Stimulated activated CD8-positive, alpha-beta memory T cell treated with anti-CD3 and anti-CD28 coated beads, Interleukin-4, amount 100 ng/mL, for 48 hours (primary cell): ENCODE measurements around the gene FRMD4A.
"Not testable (repeated sequence)": the region's sequence is repeated elsewhere in the genome, so short reads cannot be mapped to it uniquely, and the experiment has no call there.

Experiments
- DNase-seq: peaks from one replicate; pipeline ENCODE4 v3.0.0-alpha.2; 2020

The FRMD4A gene

DNA sequence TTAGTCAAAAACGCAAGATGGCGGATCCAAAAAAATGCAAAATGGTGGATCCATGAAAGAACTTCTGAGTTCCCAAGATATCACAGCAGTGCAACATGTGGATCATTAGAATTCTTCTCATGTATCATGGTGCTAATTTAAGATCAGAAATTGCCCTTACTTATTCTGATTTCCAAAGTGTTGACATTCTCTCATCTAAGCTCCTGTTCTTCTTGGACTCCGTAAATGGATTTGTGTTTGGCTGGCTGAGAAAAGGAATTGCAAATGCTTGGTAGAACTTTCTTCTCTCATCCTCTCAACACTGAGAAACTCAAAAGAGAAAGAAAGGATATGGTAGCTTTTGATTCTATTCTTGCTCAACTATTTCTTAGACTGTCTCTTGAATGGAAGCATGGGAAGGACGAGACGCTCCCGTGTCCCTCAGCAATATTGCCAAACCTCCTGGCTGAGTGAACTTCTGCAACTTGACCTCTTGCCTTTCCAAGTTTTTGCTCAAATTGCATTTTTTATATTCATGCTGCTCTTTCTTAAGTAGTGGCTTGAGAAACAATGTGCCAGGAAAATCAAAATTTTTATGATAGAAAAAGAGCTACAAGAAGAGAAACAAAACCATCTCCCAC, 44.7 kb downstream of the FRMD4A start:
- DNase-seq: no peak

DNA sequence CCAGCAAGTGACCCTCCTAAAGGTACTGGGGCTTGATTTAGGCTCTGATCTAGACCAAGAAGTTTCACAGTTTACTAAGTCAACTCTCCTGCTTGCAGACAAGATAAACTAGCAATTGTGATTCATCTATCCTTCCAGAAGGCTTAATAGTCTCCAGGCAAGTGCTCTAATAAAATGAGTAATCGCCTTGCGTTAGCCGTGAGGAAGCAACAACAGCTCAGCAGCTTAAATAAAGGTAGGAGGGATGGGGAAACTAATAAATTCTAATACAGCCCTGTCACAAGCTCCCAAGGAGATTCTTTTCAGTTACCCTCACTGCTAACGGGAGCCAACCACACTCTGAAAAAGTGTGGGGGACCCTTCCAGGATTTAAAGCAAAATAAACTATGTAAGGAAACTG, 48.4 kb downstream of the FRMD4A start:
- DNase-seq: no peak

DNA sequence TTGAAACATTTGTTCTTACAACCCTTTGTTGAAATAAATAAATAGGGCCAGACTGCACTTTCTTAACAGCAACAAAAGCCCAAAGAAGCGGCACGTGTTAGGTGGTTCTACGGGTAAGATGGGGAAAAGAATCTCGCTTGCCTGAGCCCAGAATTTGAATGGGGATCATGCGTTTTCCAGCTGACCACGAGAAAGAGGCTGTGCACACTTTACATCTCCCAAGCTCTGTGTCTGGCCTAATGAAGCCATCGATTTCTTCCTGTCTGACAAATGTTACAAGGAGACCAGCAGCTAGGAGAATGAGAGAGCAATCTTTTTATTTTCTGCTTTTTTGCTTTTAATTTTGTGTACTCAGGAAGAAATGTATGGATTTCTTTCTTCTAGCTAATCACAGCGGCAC, 52.2 kb downstream of the FRMD4A start:
- no peak for DNase-seq

DNA sequence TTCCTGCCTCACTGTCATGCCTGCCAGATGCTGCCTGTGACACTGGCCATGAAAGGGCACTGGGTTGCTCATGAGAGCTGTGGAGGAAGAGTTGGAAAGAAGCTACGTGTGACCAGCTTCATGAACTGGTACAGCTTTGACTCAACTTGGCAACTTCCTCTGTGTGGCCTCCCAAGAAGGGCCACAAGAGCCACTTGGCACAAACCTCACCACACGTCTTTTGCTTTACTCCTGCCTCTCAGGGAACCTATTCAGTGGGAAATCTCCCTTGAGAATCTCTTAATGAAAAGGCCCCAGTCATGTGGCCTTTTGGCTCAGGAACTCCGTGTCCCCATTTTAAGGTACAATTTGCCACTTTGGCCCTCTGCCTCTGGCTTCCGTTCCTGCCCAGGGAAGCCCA, 54.5 kb downstream of the FRMD4A start:
- DNase-seq: no peak

DNA sequence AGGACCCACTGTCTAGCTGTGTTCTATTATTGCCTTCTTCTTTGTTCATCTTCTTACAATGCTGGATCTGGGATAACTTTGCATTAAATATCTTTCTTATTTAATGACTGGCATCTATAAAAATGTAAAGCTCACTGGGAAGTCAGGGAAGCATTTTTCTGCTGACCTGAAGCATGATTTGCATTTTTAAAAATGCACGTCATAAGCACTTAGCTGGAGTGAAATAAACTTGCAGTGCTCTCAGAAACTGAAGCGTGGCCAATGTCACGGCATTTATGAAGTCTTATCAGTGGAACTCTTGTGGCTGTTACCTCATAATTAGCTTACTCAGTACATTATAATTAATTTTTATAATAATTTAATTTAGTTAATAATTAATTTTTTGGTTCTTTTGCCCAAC, 59.1 kb downstream of the FRMD4A start:
- DNase-seq: no peak

DNA sequence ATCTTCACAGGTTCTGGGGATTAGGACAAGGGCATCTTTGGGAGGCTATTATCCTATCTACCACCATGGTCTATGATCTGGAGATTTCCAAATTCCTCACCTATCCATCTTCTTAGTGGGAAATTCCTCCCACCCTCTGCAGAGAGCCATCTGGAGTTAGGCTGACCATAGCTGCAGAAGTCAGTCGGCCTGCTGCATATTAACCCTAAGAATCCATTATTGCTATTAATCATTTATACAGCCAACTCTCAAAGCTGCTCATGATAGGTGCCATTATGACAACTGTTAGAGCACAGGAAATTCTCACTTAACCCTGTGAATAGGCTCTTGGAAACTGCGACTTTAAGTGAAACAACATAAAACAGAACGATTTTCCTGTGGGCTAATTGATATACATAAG, 60.4 kb downstream of the FRMD4A start:
- no peak for DNase-seq

DNA sequence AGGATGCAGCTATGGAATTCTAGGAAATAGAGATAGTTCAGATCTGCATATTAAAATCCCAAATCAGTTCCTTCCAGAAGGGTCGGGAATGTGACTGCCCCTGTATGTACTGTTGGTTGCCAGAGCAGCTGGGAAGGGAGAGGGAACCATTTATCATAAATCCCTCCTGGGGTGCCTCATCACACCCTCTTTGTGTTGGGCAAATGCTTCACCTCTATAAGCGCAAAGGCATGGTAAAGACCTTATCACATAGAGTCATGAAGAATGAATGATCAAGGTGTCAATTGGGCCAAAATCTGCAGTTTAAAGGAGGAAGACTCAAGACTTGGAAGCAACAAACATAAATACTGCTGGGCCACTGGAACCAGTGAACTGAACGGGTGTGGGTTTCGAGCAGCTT, 65.0 kb downstream of the FRMD4A start:
- DNase-seq: no peak

DNA sequence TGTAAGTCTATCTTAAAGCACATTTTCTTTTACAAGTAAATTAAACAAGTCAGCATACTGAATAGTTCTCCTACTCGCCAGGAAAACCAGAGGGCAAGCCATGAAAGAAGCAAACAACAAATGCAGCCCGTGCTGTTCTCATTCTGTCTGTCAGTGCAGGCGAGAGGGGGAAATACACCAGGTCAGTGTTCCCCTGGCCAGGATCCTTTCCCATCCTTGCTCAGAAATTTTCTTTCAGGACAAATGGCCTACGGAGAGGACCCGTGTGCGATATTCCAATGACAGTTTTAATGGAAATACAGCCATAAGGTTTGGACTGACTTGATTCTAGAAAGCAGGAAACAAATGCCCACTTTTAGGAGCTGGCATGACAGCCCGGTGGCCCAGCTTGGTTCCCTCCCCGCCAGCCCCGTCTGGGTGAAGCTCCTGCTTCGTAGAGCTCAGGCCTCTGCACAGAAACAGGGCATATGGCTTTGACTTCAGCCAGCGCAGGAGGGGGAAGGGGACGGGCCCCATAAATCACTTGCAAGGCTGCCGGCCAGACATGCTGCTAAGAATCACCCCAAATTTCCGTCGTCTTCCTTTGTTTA, 67.8 kb downstream of the FRMD4A start:
- no peak for DNase-seq

DNA sequence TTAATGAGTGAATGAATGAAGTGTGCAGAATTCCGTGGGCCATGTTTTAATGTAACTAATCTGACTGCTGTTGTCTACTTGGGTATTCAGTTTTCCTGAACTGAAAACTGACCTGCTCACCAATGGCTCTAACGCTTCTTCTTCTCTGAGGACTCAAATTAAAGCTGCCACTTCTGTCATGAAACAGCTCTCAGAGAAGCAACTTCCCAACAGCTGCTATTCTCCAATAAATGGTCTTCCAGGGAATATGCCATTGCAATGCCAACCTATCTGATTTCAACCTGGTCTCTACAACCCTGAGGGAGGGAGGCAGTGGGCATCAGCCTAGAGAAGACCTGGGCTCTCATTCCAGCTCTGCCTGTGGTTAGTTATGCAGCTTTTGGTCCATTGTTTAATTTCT, 69.4 kb downstream of the FRMD4A start:
- DNase-seq: no peak

DNA sequence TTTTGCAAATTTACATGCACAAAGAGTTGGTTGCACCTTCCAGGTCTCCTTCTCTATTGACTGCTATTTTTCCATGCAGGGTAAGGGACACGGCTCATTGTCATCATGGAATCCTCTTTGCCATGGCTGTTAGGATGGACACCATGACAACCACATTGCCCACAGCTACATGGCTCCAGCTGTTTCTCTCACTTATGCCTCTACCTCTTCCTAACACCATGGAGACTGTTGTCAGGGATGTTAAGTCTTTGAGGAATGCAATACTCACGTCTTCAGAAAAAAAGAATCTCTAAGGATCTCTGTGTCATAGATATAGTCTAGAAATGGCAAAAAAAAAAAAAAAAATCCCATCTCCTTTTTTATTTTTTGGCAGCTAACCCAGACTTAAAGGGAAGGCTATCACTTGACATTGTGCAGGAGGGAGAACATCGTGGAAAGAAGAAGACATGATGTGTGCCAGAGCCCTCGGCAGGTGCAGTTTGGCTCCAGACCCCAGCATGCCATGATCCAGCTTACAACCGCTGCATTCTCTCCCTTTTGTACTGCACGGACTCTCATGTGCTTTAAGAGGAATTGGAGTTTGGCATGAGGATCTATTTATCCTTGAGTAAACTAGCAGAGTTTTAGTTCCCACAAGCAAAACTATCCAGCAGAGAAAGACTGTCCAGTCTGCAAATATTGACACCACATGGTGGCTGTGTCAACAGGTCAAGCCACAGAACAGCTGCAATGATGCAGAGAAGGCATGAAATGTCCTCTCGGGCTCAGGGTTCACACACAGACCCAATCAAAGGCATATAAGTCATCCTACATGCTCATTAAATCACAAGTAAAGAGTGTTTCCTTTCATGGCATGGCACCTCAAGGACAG, 70.8 kb downstream of the FRMD4A start:
- DNase-seq: no peak

DNA sequence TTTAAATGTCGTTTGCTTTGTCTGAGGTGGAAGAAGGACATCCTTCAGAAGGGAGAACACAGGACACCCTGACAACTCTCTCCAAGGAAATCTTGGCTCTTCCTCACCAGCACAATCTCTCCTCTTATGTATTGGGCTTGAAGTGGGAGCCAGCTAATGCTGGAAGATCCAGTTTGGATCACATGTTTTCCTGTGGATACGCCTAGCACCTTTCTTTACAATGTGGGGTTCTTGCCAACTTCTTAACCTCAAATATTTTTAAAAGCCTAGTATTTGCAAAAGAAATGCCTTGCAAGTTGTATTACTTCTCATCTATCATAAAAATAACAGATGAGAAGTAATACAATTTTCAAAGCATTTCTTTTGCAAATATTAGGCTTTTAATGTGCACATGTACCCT, 76.4 kb downstream of the FRMD4A start:
- DNase-seq: no peak

DNA sequence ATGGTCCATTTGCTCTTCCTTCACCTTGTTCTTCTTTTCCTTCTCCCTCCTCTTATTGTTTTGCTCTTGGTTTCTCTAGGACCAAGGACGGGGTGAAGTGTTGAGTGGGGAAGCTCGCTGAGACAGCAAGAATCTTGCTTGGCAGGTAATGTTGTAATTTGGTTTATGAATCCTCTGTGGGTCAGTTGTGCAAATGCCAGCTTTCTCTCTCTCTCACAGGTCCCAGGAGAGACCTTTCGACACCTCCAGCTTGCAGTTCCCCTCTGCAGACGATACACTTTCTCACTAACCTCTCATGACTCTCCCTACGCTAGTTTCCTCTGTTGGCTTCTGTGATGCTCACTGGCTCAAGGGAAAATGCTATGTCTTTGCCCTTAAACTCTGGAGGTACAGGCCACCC, 77.0 kb downstream of the FRMD4A start:
- no peak for DNase-seq

DNA sequence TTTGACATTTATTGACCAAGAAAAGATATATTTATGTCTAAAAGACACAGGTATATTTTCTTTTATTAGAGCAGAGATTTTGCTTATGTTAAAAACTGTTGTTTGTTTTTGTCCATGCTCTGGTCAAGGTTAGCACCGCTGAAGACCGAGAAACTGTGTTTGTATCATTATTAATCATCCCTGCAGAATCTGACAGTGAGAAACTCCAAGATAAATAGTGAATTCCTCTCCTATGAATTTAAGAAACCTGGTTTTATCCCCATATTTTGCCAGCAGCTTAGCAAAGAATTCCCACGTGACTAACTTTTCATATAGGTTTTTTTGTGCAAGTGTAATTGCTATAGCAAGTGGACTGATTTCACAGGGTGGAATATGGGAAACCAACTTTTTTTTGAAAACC, 77.6 kb downstream of the FRMD4A start:
- DNase-seq: no peak

DNA sequence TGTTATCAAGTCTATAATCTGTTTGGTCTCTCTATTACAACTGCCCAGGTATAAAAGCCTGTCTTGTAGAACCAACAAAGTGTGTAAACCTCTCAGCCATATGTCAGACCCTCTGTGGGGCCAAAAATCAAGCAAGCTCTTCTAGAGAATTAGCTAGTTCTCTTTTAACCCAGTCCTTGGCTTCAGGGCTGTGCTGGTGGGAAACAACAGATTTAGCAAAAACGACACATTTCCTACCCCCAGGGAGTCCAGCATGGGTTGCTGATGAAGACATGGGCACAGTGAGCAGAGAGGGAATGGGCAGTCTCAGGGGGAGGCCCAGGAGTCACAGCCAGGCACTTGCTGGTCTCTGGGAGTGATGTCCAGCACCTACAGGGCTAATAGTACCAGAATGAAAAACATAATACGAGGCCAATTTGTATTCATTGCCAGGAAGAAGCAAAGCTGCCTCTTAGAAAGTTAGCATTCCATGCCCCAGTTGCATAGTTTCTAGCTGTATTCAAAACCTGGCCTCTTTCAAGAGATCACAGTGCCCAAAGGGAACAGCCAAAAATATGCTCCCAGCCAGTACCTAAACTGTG, 80.1 kb downstream of the FRMD4A start:
- DNase-seq: no peak

DNA sequence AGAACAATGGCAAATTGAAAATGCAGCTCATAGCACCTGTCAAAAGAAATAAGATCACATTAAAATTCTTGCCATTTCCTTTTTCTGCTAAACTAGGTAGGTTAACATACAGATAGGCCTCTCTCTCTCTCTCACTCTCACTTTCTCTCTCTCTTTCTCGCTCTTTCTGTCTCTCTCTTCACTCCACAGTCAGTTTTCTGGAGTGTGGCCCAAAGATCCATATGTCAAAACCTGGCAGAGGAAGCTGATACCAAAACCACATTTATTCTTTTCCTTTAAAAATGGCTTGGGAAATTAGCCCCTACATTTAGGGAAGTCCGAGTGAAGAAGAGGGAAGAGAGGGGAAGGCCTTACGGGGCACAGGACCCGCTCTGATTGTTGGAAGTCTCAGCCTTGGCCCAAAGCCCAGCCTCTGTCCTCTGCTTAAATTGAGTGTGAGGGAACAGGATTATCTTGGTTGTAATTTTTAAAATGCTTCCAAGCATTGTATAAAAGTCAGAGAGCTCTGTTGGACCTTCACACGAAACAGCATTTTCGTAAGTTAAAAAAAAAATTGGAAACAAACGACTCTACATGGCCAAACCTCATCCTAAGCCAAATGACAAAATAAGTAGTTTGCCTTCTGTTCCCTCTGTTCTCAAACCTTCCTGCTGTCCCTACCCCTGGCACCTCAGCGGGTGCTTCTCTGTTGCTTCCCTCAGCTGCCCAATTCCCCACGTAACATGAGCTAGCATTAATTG, 83.2 kb downstream of the FRMD4A start:
- no peak for DNase-seq

DNA sequence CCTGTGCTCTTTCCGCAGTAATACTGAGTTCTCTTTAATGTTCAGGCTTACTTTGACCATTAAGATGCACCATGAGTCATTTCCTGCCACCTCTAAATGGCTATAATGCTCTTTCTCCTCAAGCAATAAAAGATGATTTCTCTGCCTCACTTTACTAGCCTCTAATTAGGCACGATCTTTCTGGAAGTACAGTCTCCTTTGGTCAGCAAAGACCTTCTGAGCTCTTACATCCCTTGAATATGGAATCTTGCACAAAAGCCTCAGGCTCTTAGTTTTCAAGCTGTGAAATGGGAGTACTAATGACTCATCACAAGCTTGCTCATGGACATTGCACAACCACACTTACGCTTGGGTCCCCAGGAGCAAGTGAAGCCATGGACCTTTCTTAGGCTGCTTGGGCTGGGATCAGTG, 85.9 kb downstream of the FRMD4A start:
- DNase-seq: no peak

DNA sequence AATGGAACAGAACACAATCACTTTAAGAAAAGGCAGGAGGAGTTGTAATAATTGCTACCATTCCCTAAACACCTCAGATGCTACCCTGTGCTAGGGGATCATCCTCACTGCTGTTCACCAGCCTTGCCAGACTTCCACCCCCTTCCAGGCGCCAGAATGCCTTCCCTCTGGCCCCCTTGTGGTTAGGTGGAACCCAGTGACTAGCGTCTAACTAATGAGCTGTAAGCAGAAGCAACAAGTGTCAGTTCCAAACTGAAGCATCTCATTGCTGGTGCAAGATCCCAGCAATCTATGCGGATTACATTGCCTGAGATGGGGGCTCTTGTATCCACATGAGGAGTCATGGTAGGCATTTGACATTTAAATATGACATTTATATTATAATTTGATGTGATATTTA, 86.6 kb downstream of the FRMD4A start:
- no peak for DNase-seq

DNA sequence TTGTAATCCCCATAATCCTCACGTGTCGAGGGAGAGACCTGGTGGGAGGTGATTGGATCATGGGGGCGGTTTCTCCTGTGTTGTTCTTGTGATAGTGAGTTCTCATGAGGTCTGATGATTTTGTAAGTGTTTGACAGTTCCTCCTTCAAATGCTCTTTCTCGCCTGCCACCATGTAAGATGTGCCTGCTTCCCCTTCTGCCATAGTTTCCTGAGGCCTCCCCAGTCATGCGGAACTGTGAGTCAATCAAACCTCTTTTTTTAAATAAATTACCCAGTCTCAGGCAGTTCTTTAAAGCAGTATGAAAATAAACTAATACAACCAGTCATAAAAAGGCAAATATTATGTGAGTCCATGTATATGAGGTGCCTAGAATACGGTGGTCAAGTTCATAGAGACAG, 87.5 kb downstream of the FRMD4A start:
- DNase-seq: no peak

DNA sequence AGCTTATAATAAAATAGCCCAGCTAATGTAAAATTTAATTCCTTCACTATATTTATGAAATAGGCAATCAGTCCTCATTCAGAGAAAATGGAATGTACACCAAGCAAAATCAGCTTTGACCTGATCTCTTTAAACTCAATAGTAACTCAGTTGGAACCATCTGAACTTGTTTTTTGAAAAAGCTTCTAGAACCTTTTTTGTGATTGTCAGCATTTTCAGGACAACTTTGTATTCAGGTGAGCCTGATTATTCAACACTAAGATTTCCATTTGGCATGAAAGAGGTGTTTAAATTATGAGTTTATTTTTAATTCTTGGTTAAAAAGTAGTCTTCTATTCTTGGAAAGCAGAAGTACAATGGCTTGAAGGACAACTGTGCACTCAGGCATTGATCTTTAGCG, 89.5 kb downstream of the FRMD4A start:
- DNase-seq: no peak

DNA sequence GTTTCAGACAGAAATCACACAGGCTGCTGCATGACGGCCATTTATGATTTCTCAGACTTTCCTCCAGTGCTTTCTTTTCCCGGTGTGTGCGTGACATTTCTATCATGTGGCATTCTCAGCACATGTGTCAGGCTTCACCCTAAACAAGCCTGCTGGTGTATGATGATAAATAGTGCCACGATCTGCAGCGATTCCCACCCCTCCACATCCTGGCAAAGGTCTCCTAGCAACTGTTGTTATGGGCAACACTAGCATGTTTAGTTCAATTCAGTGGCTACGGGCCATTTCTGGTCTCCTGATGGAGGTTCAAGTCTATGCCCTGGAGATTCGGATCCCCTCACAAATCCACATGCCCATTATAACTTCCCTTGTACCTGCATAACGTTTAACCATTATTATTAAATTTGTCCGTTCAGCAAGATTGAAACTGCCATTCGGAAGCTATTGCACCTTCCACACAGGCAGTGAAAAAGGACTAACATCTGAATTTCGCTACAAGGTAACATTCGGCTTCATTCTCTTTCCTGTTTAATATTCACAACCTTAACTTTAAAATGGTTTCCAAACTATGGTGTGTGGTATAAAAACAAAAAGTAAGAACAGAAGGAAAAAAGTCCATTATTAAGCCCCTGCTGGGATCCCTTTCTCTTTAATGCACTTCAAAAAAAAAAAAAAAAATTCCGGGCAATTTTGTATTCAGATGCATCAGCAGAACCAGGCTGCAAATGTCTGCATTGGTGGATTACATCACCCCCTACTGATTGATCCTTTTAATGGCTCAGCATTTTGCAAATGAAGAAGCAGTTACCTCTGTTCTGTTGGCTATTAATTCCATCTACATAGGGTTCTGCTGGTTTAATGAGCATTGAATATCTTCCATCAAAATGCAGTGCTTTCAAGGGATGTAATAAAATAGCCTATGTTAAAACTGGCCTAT, 90.2 kb downstream of the FRMD4A start:
- no peak for DNase-seq

DNA sequence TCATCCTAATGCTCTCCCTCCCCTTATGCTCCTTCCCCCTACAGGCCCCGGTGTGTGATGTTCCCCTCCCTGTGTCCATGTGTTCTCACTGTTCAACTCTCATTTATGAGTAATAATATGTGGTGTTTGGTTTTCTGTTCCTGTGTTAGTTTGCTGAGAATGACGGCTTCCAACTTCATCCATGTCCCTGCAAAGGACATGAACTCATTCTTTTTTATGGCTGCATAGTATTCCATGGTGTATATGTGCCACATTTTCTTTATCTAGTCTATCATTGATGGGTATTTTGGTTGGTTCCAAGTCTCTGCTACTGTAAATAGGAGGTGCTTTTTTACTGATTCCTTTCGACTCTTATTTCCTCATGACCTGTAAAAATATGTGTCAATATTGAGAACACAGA, 92.1 kb downstream of the FRMD4A start:
- not testable (repeated sequence) for DNase-seq

DNA sequence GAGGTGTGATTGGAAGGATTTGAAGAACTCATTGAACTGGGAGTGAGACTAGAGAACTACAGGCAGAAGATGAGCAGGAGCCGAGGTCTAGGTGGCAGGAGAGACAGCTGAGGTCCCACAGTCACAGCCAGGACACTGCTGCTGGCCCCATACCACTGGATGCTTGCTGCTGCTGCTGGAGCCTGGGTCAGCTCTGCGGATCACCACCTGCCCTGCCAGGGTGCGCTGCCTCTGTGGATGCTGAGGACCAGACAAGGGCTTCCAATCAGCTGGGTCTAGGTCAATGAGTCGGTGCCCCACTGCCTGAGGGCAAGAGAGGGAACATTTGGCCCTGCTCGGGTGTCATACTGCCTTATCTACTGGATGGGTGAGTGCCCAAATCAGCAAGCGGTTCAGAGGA, 94.4 kb downstream of the FRMD4A start:
- no peak for DNase-seq
